Ascending aorta (tissue), 2 donors: Measurements from ENCODE around the gene IGFL1. TPM values are rescaled to one million over a fixed set of nuclear protein-coding genes. Genes with fewer than 3 reads are reported as not detected.
A peak's percentile ranks its signal among the peaks of the same experiment; 100 is the strongest.
"Not testable (repeated sequence)": the region's sequence is repeated elsewhere in the genome, so short reads cannot be mapped to it uniquely, and the experiment has no call there.

Experiments
- DNase-seq, 2 donors: peaks; one replicate each; pipeline ENCODE4 v3.0.0-alpha.2; 2019; ENCODE audit warnings: low spot score in 2 of 2
- H3K27ac ChIP-seq, 2 donors: fragments of 200-600 bp; sonication (generic); one replicate each; pipeline ENCODE4 v1.5.1; 2016 to 2017; ENCODE audit warnings: mild to moderate bottlenecking in 1 of 2
- H3K27me3 ChIP-seq: fragments of 200-600 bp; sonication (generic); one replicate; pipeline ENCODE4 v1.5.1; 2017
- H3K36me3 ChIP-seq, 2 donors: fragments of 200-600 bp; sonication (generic); one replicate each; pipeline ENCODE4 v1.5.1; 2016
- H3K4me1 ChIP-seq, 2 donors: fragments of 200-600 bp; sonication (generic); one replicate each; pipeline ENCODE4 v1.5.1; 2016 to 2017; ENCODE audit warnings: mild to moderate bottlenecking in 1 of 2
- H3K4me3 ChIP-seq, 2 donors: fragments of 200-600 bp; sonication (generic); one replicate each; pipeline ENCODE4 v1.5.1; 2016 to 2017; ENCODE audit warnings: mild to moderate bottlenecking in 1 of 2
- H3K9me3 ChIP-seq, 2 donors: fragments of 200-600 bp; sonication (generic); one replicate each; pipeline ENCODE4 v1.5.1; 2016
- intact Hi-C: fragments of 100-400 bp; cut with DNase I; formaldehyde crosslinking; loops from one replicate; pipeline ENCODE4 v1.15.1; 2023
- total RNA-seq: library from RNA; depleted of rRNA; stranded (reverse); fragments of >200 nt; gene quantifications from one replicate; pipeline ENCODE4 v1.1.0, GENCODE V29; 2016
- TF ChIP-seq, protein P1 (sequence below), 3 experiments: fragments of 200-600 bp in 2 of 3; fragments of 450-650 bp in 1 of 3; sonication (generic) in 2 of 3; IDR thresholded peaks; one replicate each; pipeline ENCODE4 v1.5.1; 2016 to 2019; ENCODE audit warnings: antibody characterized with exemption in 3 of 3, mild to moderate bottlenecking in 1 of 3, moderate library complexity in 1 of 3

IGFL1 gene
- total RNA-seq, 1 donor from 2014 or later, result not detected

DNA sequence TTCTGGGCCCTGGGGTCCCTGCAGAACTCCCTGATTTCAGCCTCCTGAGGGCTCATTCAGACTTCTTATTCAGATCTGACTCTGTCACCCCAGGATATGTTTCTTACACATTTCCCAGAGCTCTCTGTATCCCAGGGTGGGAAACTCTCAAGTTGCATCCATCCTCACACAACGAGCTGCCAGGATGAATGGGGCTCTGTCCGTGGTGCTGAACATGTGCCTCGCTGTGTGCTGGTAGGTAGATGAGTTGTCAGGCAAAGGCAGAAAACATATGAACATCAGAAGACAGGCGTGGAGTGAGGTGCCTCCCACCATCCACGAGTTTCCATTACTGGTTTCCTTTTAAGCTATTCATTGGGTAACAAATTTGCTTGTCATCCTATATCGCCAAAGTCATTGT lies 11.4 kb upstream of the IGFL1 start:
- intact Hi-C loops, result no loop called here
- Histone ChIP-seq H3K36me3 (no peaks in the 10 kb centered on the region), H3K27me3 (no peaks in the 10 kb centered on the region), H3K27ac (no peak overlapping the region), H3K4me3 (no peak overlapping the region), H3K9me3 (no peaks in the 10 kb centered on the region), H3K4me1 (peaks cover 0 to 10% of the 10 kb centered on the region in 2 donors)
- DNase-seq, result no peak
- TF ChIP-seq, protein P1, sequence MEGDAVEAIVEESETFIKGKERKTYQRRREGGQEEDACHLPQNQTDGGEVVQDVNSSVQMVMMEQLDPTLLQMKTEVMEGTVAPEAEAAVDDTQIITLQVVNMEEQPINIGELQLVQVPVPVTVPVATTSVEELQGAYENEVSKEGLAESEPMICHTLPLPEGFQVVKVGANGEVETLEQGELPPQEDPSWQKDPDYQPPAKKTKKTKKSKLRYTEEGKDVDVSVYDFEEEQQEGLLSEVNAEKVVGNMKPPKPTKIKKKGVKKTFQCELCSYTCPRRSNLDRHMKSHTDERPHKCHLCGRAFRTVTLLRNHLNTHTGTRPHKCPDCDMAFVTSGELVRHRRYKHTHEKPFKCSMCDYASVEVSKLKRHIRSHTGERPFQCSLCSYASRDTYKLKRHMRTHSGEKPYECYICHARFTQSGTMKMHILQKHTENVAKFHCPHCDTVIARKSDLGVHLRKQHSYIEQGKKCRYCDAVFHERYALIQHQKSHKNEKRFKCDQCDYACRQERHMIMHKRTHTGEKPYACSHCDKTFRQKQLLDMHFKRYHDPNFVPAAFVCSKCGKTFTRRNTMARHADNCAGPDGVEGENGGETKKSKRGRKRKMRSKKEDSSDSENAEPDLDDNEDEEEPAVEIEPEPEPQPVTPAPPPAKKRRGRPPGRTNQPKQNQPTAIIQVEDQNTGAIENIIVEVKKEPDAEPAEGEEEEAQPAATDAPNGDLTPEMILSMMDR (IDR thresholded peaks at IDR 0.05), result no peak

DNA sequence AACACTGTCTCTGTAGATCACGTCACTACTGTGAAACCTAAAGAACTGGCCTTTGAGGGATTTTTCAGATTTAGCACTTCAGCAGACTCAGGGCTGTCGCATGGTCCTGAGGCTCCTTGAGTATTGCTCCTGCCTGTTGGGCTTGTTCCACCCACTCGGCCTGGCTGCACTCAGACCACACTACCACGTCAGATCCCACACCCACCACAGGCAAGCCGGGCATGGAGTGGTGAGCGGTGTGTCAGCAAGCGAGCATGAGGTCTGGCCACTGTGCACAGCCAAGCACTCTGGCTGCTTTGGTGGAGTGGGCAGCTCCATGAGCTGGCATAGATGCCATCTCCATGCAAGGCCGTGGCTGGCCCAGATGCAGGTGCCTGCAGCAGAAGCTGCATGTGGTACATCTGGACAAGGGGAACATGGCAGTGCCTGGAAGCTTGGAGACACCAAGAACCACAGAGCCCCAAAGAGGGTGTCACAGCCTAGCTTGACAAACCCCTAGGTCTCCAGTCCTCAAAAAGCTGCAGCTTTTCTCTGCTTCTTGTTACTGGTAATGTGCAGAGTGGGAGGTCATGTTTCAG lies 9.4 kb upstream of the IGFL1 start:
- no peak for DNase-seq
- Histone ChIP-seq H3K9me3 (no peaks in the 10 kb centered on the region), H3K36me3 (no peaks in the 10 kb centered on the region), H3K27me3 (no peaks in the 10 kb centered on the region), H3K4me3 (no peak overlapping the region), H3K4me1 (peaks cover 0 to 10% of the 10 kb centered on the region in 2 donors), H3K27ac (no peak overlapping the region)
- TF ChIP-seq, protein P1 (IDR thresholded peaks at IDR 0.05), result no peak
- intact Hi-C loops, result no loop called here

DNA sequence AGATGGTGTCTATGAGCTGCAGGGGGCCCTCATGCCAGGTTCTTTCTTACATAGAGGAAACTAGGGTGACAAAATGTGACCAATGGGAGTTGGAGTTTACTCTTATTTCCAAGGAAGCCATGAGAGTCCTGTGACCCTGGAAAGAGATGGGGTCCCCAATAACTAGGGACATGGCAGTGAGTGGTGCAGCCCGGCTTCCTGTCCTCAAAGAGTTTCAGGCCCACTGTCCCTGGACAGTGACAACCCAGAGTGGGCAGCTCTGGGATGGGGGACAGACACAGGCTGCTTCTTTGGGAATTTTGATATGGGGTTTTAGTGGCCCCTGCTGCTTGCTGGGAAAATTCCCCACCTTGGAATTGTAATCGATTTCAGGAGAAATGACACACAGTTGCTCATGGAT lies 8.4 kb upstream of the IGFL1 start:
- TF ChIP-seq, protein P1 (IDR thresholded peaks at IDR 0.05), result no peak
- intact Hi-C loops, result no loop called here
- Histone ChIP-seq H3K9me3 (no peaks in the 10 kb centered on the region), H3K27me3 (no peaks in the 10 kb centered on the region), H3K4me1 (peaks cover 0 to 10% of the 10 kb centered on the region in 2 donors), H3K27ac (no peak overlapping the region), H3K36me3 (no peaks in the 10 kb centered on the region), H3K4me3 (no peak overlapping the region)
- DNase-seq, result no peak

DNA sequence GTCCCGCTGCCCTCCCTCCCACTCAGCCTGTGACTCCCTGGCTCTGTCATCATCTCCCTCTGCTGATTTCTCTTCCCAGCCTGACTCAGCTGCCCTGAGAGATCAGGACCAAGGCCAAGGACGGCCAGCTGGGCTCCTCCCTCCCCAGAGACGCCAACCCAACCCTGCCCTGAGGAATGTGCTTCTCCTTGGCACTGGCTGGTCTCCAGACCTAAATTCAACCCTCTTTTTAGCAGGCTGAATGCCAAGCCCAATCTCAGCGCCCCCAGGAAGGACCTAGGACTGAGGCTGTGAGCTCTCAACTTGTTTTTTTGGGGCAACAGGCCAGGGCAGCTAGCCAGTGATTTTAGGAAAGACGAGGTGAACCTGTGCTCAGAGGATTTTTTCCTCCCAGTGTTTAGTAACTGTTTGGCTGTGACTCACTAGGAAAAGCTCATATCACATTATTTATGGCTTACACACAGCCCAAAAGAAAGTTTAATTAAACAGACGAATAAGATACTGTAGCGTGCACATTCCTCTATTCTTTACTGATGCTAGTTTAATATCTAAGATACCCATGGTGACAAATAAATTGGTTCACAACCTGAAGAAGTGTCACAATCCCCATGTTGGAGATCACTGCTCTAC lies 7.4 kb upstream of the IGFL1 start:
- intact Hi-C loops, result no loop called here
- TF ChIP-seq, protein P1 (IDR thresholded peaks at IDR 0.05), result no peak
- Histone ChIP-seq H3K4me1 (peaks cover 0 to 10% of the 10 kb centered on the region in 2 donors), H3K9me3 (no peaks in the 10 kb centered on the region), H3K27ac (no peak overlapping the region), H3K36me3 (no peaks in the 10 kb centered on the region), H3K27me3 (no peaks in the 10 kb centered on the region), H3K4me3 (peak overlapping the region in 1 of 2 donors; percentile 27)
- DNase-seq, result peak in 1 of 2 donors; percentile 71

DNA sequence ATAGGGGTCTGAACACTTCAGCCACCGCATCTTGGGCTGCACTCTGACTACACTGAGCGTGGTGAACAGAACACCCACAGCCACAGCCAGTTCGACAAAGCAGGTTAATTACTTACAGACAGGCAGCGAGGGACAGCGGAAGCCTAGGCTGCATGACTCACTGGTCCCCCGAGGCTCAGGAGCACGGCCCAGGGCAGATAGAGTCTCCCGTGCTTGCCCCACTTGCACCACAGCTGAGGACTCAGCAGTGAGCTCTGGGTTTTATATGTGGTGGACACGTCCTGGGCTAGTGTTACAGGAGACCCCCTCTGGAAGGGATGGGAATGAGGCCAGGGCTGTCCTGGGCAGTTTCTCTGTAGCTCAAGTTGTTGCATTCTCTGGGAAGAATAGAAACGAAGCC lies 5.8 kb upstream of the IGFL1 start:
- DNase-seq, H3K27ac ChIP-seq, intact Hi-C loops, H3K9me3 ChIP-seq, H3K27me3 ChIP-seq, H3K4me3 ChIP-seq, H3K36me3 ChIP-seq: not testable (repeated sequence)
- peaks cover 0 to 10% of the 10 kb centered on the region in 2 donors for H3K4me1 ChIP-seq

DNA sequence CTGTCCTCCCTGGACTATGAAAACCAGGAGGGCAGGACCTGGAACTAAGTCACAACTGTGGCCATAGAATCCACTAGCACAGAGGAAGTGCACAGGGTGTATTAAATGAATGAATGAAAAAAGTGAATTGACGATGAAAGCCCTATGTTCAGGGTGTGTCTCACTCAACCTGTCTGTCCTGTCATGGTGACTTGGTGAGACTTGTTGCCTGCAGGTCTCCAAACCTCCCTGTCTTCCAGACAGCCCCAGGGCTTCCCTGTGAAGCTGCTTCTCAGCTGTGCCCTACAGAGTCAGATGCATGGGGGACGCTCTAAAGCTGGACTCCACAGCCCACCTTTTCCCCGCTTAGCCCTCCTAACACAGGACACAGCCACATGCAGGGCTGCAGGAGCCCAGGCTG lies 4.8 kb upstream of the IGFL1 start:
- no peak overlapping the region for H3K4me3 ChIP-seq
- no peaks in the 10 kb centered on the region for H3K27me3 ChIP-seq
- H3K4me1 ChIP-seq, result peaks cover 0 to 10% of the 10 kb centered on the region in 2 donors

More for the DNA sequence above, 4.8 kb upstream of the IGFL1 start:
- TF ChIP-seq, protein P1 (IDR thresholded peaks at IDR 0.05), result no peak
- no peak overlapping the region for H3K27ac ChIP-seq
- DNase-seq, result no peak
- H3K36me3 ChIP-seq, result no peaks in the 10 kb centered on the region
- intact Hi-C loops, result no loop called here
- H3K9me3 ChIP-seq, result no peaks in the 10 kb centered on the region
